HPDE6-E6E7 (cell line): ENCODE data around the gene TARDBP.
"Not testable (repeated sequence)": the region's sequence is repeated elsewhere in the genome, so short reads cannot be mapped to it uniquely, and the experiment has no call there.

ENCODE experiments used
- DNase-seq: peaks from one replicate; pipeline ENCODE4 v3.0.0; 2011; ENCODE audit warnings: missing footprints; ENCODE audit errors: extremely low spot score

Gene TARDBP

GRCh38 chr1:11012260-11013159 lies at the start of gene TARDBP:
TSS of gene TARDBP (plus strand) at chr1:11012654. CDS start at chr1:11013728, 1,074 bp downstream.
- DNase-seq, result peak; percentile 93

GRCh38 chr1:10965546-10966226 lies 46.8 kb upstream of the TARDBP start:
- DNase-seq, result no peak

- no peak for DNase-seq
Measured at GRCh38 chr1:10967090-10967489, 45.4 kb upstream of the TARDBP start.

GRCh38 chr1:10968411-10968826 lies 44.0 kb upstream of the TARDBP start:
- no peak for DNase-seq

GRCh38 chr1:10969267-10969970 lies 43.0 kb upstream of the TARDBP start:
- DNase-seq, result no peak

- DNase-seq, result no peak
Measured at GRCh38 chr1:10969971-10970332, 42.5 kb upstream of the TARDBP start.

- DNase-seq, result no peak
Measured at GRCh38 chr1:10973552-10973951, 38.9 kb upstream of the TARDBP start.

- no peak for DNase-seq
Measured at GRCh38 chr1:10973956-10974881, 38.2 kb upstream of the TARDBP start.

GRCh38 chr1:10975567-10976326 lies 36.7 kb upstream of the TARDBP start:
- DNase-seq, result peak; percentile 87

GRCh38 chr1:10978719-10979118 lies 33.7 kb upstream of the TARDBP start:
- no peak for DNase-seq

GRCh38 chr1:10979483-10979920 lies 33.0 kb upstream of the TARDBP start:
- DNase-seq, result no peak

- DNase-seq, result peak; percentile 29
Measured at GRCh38 chr1:10980094-10980577, 32.3 kb upstream of the TARDBP start.

- no peak for DNase-seq
Measured at GRCh38 chr1:10980841-10981727, 31.4 kb upstream of the TARDBP start.

GRCh38 chr1:10986525-10986890 lies 25.9 kb upstream of the TARDBP start:
- DNase-seq, result no peak

- DNase-seq, result no peak
Measured at GRCh38 chr1:10987840-10988417, 24.5 kb upstream of the TARDBP start.

GRCh38 chr1:10989095-10989494 lies 23.4 kb upstream of the TARDBP start:
- no peak for DNase-seq

- not testable (repeated sequence) for DNase-seq
Measured at GRCh38 chr1:10989920-10990516, 22.4 kb upstream of the TARDBP start.

- no peak for DNase-seq
Measured at GRCh38 chr1:10990828-10991227, 21.6 kb upstream of the TARDBP start.

- DNase-seq, result not testable (repeated sequence)
Measured at GRCh38 chr1:10992004-10992403, 20.4 kb upstream of the TARDBP start.
